Left lung (tissue), 10 donors: ENCODE measurements around the gene DIP2A. TPM values are rescaled to one million over a fixed set of nuclear protein-coding genes. Genes with fewer than 3 reads are reported as not detected.

Experiments used
- ATAC-seq: fragments of 200-7000 bp; cut with Tn5 transposase; one replicate; pipeline ENCODE4 v1.9.1; 2020; ENCODE audit warnings: moderate library complexity
- DNase-seq, 4 donors: peaks; one replicate each; pipeline ENCODE4 v3.0.0-alpha.2; 2013 to 2020
- H3K27ac ChIP-seq, 2 donors: fragments of 200-600 bp; sonication (generic) in 1 of 2; one replicate each; pipeline versions ENCODE4 v1.5.0 to v1.8.0; 2020 to 2021
- H3K27me3 ChIP-seq, 2 donors: fragments of 200-600 bp; sonication (generic) in 1 of 2; one replicate each; pipeline versions ENCODE4 v1.5.0 to v1.8.0; 2020 to 2021
- H3K36me3 ChIP-seq, 2 donors: fragments of 200-600 bp; sonication (generic) in 1 of 2; one replicate each; pipeline versions ENCODE4 v1.5.0 to v1.8.0; 2020 to 2021
- H3K4me1 ChIP-seq, 2 donors: fragments of 200-600 bp; one replicate each; pipeline ENCODE4 v1.8.0; 2021
- H3K4me3 ChIP-seq, 2 donors: fragments of 200-600 bp; sonication (generic) in 1 of 2; one replicate each; pipeline versions ENCODE4 v1.5.0 to v1.8.0; 2020 to 2021; ENCODE audit warnings: mild to moderate bottlenecking in 1 of 2
- H3K9me3 ChIP-seq, 2 donors: fragments of 200-600 bp; sonication (generic) in 1 of 2; one replicate each; pipeline versions ENCODE4 v1.5.0 to v1.8.0; 2020 to 2021
- intact Hi-C, 2 donors: fragments of 100-400 bp; cut with DNase I; formaldehyde crosslinking; loops; one replicate each; pipeline versions ENCODE4 v1.11.2 to v1.14.2; 2022
- polyA plus RNA-seq, 6 donors: library from polyadenylated mRNA; unstranded; fragments of 120-200 nt; gene quantifications; one replicate each; pipeline ENCODE4 v1.2.1, GENCODE V29; 2013; ENCODE audit not compliant: insufficient read length in 6 of 6
- total RNA-seq, 2 donors: library from RNA; stranded (reverse); fragmentation: NEBNext Ultra II Directional; extraction: Animal tissue kit (Norgen Biotek cat#: 25700); gene quantifications; one replicate each; pipeline ENCODE4 v1.2.1, GENCODE V29; 2021
- TF ChIP-seq, protein P1 (sequence below), 2 donors: fragments of 200-600 bp; sonication (generic) in 1 of 2; IDR thresholded peaks; one replicate each; pipeline versions ENCODE4 v1.5.0 to v1.8.0; 2021; ENCODE audit warnings: antibody characterized with exemption in 2 of 2
- donor health status: DM: no; HTN: yes; CAD: no.
- donor health status: DM: no; HTN: no; CAD: no.

Gene DIP2A
- total and polyA plus RNA-seq, 8 donors = 31.5 to 75.3 (median 62.6) TPM

- Histone ChIP-seq H3K4me3 (no peak overlapping the region), H3K27me3 (no peaks in the 10 kb centered on the region), H3K36me3 (peaks cover 0 to 60% of the 10 kb centered on the region in 2 donors), H3K4me1 (no peaks in the 10 kb centered on the region), H3K9me3 (no peaks in the 10 kb centered on the region), H3K27ac (no peak overlapping the region)
- no peak for ATAC-seq
- TF ChIP-seq, protein P1, sequence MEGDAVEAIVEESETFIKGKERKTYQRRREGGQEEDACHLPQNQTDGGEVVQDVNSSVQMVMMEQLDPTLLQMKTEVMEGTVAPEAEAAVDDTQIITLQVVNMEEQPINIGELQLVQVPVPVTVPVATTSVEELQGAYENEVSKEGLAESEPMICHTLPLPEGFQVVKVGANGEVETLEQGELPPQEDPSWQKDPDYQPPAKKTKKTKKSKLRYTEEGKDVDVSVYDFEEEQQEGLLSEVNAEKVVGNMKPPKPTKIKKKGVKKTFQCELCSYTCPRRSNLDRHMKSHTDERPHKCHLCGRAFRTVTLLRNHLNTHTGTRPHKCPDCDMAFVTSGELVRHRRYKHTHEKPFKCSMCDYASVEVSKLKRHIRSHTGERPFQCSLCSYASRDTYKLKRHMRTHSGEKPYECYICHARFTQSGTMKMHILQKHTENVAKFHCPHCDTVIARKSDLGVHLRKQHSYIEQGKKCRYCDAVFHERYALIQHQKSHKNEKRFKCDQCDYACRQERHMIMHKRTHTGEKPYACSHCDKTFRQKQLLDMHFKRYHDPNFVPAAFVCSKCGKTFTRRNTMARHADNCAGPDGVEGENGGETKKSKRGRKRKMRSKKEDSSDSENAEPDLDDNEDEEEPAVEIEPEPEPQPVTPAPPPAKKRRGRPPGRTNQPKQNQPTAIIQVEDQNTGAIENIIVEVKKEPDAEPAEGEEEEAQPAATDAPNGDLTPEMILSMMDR (IDR thresholded peaks at IDR 0.05) = no peak
- peak in 1 of 4 donors; percentile 63 for DNase-seq
- intact Hi-C loops = no loop called here
Observed at GRCh38 chr21:46411236-46411635, 47.5 kb upstream of the DIP2A start.

DNA sequence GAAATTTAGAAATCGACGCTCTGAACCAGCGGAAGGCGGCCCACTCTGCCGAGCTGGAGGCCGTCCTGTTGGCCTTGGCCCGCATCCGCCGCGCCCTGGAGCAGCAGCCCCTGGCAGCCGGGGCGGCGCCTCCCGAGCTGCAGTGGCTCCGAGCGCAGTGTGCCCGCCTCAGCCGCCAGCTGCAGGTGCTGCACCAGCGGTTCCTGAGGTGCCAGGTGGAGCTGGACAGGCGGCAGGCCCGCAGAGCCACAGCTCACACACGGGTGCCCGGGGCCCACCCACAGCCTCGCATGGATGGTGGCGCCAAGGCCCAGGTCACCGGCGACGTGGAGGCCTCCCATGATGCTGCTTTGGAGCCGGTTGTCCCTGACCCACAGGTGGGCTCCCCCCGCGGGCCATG is 47.0 kb upstream of the DIP2A start:
- Histone ChIP-seq H3K27me3 (no peaks in the 10 kb centered on the region), H3K36me3 (peaks cover 0 to 64% of the 10 kb centered on the region in 2 donors), H3K4me1 (no peaks in the 10 kb centered on the region), H3K4me3 (no peak overlapping the region), H3K9me3 (no peaks in the 10 kb centered on the region), H3K27ac (no peak overlapping the region)
- ATAC-seq (no peak), DNase-seq (peak in 1 of 4 donors; percentile 74)
- intact Hi-C loops = no loop called here
- TF ChIP-seq, protein P1 (IDR thresholded peaks at IDR 0.05) = no peak

GRCh38 chr21:46412521-46413364 is 45.9 kb upstream of the DIP2A start:
- H3K27ac ChIP-seq = no peak overlapping the region
- TF ChIP-seq, protein P1 (IDR thresholded peaks at IDR 0.05) = no peak
- H3K36me3 ChIP-seq = peaks cover 0 to 69% of the 10 kb centered on the region in 2 donors
- no peaks in the 10 kb centered on the region for H3K9me3 ChIP-seq
- DNase-seq (peak in 1 of 4 donors; percentile 26), ATAC-seq (no peak)
- no peak overlapping the region for H3K4me3 ChIP-seq
- no peaks in the 10 kb centered on the region for H3K27me3 ChIP-seq
- intact Hi-C loops = no loop called here
- no peaks in the 10 kb centered on the region for H3K4me1 ChIP-seq

GRCh38 chr21:46413365-46413696 is 45.4 kb upstream of the DIP2A start:
- DNase-seq = no peak
- no peak overlapping the region for H3K4me3 ChIP-seq
- H3K4me1 ChIP-seq = no peaks in the 10 kb centered on the region
- TF ChIP-seq, protein P1 (IDR thresholded peaks at IDR 0.05) = no peak
- intact Hi-C loops = no loop called here
- H3K9me3 ChIP-seq = no peaks in the 10 kb centered on the region
- ATAC-seq = no peak
- no peak overlapping the region for H3K27ac ChIP-seq
- no peaks in the 10 kb centered on the region for H3K27me3 ChIP-seq
- H3K36me3 ChIP-seq = peaks cover 0 to 73% of the 10 kb centered on the region in 2 donors

DNA sequence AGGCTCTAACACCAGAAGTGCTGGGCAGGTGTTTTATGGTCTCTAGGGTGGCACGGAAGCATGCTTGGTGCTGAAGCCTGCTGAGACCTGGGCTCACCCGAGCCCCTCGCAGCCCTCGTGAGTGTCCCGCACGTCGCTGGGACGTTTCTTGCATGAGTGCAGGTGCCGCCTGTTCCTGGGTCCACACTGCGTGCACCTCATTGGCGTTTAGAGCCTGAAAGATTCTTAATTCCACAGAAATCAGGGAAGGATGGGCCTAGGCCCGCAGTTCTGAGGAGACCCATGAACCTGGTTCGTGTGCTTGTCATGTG is 43.8 kb upstream of the DIP2A start:
- H3K27ac ChIP-seq = no peak overlapping the region
- intact Hi-C loops = no loop called here
- H3K9me3 ChIP-seq = no peaks in the 10 kb centered on the region
- TF ChIP-seq, protein P1 (IDR thresholded peaks at IDR 0.05) = no peak
- no peaks in the 10 kb centered on the region for H3K27me3 ChIP-seq
- peaks cover 0 to 85% of the 10 kb centered on the region in 2 donors for H3K36me3 ChIP-seq
- H3K4me3 ChIP-seq = no peak overlapping the region
- ATAC-seq = no peak
- peak in 1 of 4 donors; percentile 49 for DNase-seq
- H3K4me1 ChIP-seq = no peaks in the 10 kb centered on the region
